HG03095 (cell line): ENCODE results near the gene KAZN.

ENCODE experiments used
- ATAC-seq: cut with Tn5 transposase; IDR thresholded peaks from one replicate; pipeline ENCODE4 v1.9.1; 2021; ENCODE audit warnings: moderate library complexity; ENCODE audit not compliant: unreplicated experiment

The KAZN gene

DNA sequence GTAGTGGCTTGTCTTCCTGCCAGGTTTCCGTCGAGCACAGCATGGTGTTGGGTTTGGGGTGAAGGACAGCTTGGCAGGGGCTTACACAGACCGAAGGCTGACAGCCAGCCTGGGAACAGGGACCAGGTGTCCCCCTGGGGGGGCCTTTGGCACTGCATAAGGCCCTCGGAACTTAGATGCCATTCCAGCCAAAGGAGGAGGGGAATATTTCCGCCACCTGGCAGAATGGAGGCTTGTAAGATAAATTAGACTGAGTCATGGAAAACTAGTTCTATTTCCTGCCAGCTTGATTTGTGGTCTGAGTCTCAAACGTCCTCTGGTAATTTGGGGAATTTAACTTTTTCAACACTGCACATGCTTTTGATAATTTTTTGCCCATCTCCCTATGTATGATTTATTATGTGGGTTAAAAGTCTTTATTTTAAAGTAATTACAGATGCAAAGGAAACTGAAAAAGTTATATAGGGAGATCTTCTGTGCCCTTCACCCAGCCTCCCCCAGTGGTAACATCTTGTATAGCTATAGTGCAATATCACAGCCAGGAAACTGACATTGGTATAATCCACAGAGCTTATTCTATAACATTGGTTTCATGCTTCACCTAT is 543.6 kb downstream of the KAZN start:
- ATAC-seq = no peak

GRCh38 chr1:15145327-15145726 is 546.8 kb downstream of the KAZN start:
- no peak for ATAC-seq

DNA sequence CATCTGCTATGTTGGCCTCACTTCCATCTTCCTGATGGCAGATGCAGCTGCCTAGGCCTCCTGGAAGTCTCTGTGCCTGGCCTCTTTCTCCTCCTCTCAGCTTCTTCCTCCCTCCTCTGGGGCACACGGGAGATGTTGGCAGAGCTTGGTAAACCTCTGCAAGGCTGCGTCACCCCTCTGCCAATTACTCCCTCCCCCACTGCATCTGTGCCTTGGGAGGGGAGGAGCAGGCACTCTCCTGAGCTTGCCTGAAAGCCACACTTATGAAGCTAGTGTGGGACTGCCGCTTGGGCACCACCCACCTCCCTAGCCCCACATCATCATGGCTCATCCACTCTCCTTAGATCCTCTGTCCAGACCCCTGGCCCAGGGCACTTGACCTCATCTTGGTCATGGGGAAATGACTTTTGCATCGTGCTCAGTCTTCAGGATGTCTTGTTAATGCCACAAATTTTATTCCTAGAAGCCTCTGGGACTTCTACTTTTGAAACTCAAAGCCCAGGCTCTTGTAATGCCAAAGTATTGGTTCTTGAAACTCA is 547.7 kb downstream of the KAZN start:
- ATAC-seq = no peak

- ATAC-seq = no peak
Observed at GRCh38 chr1:15146971-15147376, 548.5 kb downstream of the KAZN start.

DNA sequence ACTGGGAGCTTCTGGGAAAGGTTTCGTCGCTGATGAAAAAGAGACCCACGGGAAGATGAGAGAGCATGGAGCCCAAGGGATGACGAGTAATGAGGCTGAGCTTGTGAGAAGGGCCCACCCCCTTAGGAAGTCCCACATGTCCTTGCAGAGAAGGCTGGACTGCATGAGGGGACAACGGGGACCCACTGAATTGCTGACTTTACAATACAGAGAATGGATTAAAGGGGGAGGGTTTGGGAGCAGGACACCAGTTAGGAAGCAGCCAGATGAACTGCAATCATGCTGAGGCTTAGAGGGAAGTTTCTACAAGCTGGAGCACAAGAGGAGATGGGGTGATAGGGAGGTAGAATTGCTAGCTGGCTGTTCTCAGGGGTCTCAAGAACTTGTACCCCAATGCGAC is 549.5 kb downstream of the KAZN start:
- ATAC-seq = no peak

DNA sequence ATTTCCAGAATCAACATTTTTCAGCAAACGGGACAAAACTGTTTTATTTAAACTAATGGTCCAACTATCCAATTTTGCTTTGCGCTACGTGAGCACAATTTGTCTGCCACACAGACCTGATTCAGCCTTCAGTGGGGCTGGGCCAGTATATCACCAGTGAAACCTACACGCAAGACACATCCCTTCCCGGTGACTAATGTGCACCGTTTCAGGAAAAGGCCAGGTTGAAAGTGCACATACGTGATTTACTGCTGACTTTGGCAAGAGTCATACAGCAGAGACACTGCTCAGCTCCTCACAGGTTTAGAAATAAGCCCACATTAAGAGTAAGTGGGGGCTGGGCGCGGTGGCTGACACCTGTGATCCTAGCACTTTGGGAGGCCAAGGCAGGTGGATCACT is 550.0 kb downstream of the KAZN start:
- ATAC-seq = no peak

DNA sequence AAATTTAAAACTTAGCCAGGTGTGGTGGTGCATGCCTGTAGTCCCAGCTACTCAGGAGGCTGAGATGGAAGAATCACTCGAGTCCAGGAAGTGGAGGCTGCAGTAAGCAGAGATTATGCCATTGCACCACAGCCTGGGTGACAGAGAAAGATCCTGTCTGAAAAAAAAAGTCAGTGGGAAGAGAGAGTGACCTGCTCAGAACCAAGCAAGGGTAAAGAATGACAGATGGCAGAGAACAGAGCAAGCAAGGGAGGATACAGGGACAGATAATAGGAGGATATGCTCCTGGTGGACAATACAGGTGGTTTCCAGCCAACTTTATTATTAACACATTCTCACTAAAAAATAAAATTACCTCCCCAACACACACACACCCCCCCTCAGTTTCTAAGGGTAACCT is 550.5 kb downstream of the KAZN start:
- ATAC-seq = no peak

DNA sequence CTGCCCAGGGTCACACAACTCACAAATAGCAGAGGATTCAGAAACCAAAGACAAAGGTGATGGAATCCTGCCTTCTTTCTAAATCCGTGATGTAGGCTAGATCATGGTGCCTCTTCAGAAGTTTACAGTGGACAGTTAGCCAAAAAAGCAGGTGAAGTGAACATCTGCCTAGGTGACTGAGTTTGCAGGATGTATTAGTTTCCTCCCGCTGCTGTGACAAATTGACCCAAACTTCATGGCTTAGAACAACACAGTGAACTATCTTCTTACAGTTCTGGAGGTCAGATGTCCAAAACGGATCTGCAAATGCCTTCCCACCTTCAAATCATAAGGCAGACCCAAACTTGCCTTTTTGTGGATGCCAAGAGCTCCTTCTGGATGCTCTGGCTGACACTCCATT is 551.9 kb downstream of the KAZN start:
- ATAC-seq = no peak

DNA sequence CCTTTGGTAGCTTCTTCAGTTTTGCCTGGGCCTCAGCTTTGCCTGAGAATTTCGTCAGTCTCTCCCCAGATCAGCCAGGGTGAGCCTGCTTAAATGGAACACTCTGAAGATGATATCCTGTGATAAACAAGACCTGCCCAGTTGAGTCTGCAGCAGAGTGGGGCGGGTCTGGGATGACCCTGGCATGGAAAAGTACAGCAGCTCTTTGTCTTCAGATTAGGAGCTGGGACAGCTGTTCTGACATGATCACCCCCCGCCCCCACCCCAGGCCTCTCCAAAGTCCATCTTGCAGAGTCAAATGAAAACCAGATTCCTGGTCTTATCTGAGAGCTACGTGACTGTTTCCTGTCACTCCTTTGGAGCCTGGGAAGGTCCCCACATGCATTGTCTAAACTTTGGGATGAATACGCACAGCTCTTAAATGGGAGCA is 552.9 kb downstream of the KAZN start:
- ATAC-seq = no peak

GRCh38 chr1:15151871-15152270 is 553.4 kb downstream of the KAZN start:
- no peak for ATAC-seq

DNA sequence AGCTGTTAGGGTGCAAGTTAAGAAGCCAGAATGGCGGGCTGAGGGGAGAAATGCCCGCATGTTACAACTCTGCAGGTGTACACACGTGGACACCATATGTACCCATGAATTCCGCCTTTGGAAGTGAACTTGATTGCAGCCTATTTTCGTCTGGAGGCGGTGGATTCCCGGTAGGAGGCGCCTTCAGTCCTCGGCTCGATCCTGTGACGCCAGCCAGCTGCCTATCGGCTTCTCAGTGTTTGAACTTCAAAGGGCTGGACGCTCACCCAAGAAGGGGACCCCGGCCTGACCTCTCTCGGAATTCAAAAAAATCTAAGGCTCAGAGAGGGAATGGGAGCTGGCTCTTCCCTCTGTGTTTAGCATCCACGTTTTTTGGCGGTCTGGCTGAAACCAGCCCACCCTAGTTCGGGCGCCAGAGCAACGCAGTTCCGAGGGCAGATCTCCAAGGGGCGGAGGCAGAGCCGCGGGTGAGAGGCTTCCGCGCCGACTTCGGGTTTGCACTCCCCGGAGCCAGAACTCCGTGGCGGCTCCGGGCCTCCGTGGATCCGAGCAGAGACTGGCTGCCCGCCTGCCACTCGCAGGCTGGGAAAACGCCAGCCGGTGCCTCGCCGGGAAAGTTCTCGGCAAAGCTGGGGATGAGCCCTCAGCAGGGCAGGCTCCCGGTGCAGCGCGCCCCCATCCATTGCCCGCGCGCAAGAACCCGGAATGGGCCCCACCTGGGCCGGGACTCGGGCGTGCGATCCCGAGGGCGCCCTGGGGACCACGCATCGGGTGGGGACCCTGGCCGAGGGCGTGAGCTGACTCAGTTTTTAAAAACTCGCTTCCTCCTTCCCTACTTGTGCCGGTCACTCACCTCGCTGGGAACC is 554.1 kb downstream of the KAZN start:
- ATAC-seq = no peak

DNA sequence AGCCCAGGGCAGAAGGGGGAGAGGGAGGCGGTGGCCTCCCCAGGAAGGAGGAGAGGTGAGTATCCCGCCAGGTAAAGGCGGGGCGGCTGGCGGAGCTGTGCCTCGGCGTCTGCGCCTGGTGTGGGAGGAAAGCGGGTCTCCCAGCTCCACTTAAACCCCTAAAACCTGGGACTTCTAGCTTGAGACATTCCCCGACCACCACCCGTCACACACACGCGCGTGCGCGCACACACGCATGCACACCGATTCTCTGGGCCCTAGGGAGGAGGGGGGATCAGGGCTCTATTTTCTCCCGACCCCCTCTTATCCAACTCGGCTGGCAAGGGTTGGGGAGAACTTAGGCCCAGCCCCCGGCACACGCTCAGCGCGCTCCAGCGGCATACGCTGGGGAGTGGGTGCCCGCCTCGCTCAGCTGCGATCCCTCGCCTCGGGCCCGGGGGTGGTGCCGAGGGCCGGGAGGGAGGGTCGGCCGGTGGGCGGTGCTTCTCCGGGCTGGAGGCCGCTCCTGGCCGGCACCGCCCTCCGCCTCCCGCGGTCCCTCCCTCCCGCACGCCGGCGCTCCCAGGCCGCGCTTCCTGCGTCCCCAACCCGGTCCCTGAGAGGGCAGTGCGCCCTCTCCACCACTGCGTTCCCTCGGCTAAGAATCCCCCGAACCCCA is 554.8 kb downstream of the KAZN start, which contains the start of gene TMEM51:
TMEM51 (plus strand) TSS at position 564 of the 658 bp plus-strand sequence. CDS start 61,341 bp downstream, outside the sequence.
- no peak for ATAC-seq

- no peak for ATAC-seq
Observed at GRCh38 chr1:15153842-15154479, 555.5 kb downstream of the KAZN start.

DNA sequence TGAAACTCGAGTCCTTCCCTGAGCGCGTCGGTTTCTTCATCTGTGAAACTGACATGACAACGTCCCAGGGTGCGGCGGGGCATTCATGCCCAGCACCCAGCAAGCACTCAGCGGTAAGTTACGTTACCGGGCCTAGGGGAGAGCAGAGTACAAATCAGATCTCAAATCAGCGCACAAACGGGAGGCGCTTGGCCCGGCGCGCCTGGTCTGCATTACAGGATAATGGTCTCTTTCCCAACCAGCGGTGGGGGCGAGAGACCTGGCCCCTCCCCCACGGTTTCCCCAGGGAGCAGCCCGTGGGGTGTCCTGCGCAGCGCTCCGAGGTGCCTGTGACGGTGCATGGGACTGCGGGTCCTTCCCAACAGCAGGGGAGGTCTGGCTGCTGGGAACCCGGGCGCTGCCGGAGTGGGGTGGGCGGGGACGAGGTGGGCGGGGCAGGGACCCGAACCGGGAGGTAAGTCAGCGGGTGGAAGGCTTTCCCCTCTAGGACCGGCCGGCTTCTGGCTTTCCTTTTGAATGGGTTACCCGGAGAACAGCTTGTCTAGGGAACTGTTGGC is 556.1 kb downstream of the KAZN start:
- ATAC-seq = no peak

GRCh38 chr1:15155191-15155590 is 556.7 kb downstream of the KAZN start:
- no peak for ATAC-seq

- ATAC-seq = no peak
Observed at GRCh38 chr1:15155888-15156741, 557.6 kb downstream of the KAZN start.

GRCh38 chr1:15156807-15157380 is 558.4 kb downstream of the KAZN start:
- no peak for ATAC-seq

DNA sequence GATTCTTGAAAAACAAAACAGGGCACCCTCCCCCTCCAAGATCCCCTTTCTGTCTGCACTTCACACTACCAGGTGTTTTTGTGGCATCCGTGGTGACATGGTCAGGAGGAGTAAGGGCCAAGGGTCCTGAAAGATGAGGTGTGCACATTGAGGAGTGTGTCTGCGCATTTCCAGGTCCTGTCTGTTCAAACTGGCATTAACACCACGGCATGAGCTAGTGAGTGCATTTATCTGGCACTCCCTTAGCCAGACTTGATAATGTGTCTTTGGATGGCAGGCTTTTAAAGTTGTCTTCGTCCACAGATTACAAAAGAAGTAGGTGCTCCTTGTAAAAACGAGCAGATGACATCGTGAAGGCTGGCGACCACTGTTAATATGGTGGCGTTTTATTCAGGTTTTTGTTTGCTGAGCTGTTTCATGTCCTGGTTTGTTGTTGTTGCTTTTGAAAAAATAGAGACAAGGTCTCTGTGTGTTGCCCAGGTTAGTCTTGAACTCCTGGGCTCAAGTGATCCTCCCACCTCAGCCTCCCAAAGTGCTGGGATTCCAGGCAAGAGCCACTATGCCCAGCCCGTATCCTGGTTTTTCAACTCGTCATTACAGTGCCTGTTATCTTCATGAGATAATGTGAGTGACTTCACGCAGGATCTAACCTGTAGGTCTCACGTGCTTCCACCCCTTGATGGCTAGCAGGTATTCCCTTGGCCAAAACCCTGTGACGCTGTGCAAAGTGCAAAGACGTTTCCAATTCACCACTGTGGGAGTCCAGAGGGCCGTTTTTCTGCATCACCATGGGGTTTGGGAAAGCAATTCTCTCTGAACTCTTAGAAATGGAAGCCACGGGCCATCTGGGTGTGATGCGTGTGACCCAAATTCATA is 559.3 kb downstream of the KAZN start:
- ATAC-seq = no peak
